SIG-M5 (cell line): Measurements from ENCODE around the gene CTNNA2.

Source experiments
- DNase-seq: peaks from one replicate; lab custom pipeline; 2025; lab: John Stamatoyannopoulos, UW

The CTNNA2 gene

DNA sequence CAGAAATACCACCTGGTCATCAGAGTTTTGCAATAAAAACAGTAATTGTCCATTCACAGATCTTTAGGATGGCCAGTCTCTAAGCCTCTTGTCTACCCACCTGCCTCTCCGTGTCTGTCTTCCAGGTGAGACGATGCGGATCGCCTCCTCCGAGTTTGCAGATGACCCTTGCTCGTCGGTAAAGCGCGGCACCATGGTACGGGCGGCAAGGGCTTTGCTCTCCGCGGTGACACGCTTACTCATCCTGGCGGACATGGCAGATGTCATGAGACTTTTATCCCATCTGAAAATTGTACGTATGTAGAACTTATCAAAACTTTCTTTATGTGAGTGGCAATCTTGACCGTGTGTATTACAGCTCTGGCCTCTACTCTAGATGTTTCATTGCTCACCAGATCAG lies 345.0 kb downstream of the CTNNA2 start:
- DNase-seq: no peak

DNA sequence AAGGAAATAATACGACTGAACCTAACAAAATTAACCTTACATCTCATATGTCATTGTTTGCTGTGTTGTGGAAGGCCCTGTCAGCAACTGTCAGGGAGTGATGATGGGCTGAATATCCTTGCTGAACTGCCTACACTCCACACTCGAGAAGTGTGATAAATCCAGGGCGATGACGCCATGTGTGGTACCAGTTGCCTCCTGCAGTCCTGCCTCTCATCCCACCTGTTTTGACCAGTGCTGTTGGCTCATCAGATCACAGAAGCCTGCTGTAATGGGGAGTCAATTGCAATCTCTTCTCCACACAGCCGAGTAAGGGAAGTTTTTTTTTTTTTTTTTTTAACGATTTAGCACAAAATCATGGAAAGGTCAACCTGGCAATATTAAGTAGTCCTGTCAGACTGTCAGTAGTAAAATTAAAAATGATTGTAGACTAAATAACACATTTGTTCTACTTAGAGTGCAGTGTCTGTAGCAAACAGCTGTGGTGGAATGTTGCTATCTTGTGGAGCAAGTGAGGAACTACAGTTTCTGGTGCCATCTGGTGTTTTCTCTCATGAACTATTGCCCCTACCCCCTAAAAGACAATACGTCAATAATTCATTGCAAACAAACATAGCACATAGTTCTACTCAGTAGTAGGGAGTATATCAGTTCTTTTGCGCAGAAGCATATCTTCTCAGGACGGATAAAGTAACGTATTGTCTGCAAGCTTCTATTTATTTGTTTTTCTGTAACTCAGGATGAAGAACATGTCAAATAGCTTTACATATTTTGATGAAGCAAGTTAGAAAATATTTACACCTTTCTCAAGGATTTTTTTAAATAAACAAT lies 347.6 kb downstream of the CTNNA2 start:
- no peak for DNase-seq

DNA sequence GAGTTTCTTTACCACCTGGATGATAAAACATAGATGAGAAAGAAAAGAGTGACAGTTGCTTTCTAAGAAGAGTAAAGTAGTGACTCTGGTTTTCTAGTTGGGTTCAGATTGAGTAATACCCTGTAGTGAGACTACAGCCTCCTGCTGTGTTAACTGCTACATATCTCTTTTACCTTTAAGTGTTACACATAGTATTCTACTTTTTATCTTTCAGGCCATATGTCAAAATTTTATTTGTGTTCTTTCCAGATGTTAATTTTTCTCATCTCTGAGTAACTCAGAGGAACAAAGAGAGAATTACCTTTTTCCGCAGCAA lies 348.2 kb downstream of the CTNNA2 start:
- no peak for DNase-seq

DNA sequence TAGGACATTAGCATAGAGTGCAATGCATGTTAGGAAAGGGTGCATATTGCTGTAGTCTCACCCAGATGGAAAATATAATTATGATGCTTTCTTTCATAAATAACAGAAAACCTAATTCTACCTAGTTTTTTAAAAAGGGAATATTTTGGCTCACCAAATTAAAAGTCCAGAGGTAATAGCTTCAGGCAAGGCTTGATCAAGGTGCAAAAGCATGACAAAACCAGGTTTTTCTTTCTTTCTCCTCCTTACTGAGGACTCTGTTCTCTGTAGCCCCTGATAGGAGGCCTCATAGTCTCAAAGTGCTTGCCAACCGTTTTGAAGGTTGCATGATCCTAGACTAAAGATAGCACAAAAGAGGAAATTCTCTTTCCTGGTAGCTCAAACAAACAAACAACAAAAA lies 349.9 kb downstream of the CTNNA2 start:
- no peak for DNase-seq

DNA sequence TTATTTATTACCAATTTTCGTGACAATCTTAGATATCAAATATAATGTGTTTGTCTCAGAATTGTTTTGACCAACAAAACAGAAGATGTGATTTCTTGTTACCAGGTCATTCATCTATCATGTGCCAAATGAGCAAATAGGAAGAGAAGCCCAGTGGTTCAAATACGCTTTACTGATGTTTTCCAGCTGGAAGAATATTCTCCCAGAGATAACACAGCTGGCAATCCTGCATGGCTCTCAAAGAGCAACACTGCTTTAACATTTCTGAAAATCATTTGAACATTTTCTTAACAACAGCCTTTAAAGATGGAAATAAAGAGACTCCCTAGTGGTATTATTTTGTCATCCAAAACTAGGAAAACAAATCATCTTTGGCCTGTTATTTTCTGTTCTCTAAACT lies 359.8 kb downstream of the CTNNA2 start:
- DNase-seq: no peak

DNA sequence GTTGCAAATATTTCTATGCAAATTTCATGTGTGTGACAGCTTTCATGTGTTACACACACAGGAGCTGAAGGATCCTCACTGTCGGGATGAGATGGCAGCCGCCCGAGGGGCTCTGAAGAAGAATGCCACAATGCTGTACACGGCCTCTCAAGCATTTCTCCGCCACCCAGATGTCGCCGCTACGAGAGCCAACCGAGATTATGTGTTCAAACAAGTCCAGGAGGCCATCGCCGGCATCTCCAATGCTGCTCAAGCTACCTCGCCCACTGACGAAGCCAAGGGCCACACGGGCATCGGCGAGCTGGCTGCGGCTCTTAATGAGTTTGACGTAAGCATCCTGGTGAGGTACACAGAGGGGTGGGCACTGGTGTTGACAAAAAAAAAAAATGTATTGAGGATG lies 361.2 kb downstream of the CTNNA2 start:
- no peak for DNase-seq

DNA sequence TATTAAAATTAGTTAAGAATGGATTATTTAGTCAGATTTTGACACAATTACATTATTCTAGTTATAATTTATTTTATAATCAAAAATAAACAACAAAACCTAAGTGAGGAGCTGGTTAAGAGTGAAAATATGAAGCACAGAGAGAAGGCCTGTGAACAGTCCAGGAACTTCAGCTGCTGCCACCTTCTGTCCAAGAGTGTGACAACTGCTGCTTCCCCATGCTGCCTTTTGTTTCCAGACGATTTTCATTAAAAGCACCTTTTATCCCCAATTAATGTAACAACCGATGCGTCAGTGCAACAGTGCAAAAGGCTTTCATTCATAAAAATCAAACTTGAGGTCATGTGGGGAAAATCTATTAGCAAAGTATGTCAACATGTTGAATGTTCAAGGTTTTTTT lies 363.6 kb downstream of the CTNNA2 start:
- DNase-seq: no peak

DNA sequence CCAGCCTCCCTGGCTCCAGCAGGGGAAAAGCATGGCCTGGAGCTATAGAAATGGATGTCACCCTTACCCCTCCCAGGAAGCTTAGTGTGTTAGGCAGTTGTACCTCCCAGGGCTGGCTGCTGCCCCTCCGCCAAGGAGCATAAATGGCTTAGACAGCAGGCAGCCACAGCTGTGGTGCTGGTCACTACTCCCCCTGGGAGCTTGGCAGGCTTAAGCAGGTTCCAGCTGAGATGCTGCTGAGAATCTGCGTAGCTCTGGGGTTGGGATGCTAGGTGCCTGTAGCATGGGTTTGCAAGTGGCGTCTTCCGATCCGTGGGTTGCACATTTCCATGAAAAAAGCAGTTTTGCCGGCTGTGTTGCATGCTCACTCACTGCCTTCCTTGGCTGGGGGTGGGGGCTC lies 369.7 kb downstream of the CTNNA2 start:
- DNase-seq: no peak

DNA sequence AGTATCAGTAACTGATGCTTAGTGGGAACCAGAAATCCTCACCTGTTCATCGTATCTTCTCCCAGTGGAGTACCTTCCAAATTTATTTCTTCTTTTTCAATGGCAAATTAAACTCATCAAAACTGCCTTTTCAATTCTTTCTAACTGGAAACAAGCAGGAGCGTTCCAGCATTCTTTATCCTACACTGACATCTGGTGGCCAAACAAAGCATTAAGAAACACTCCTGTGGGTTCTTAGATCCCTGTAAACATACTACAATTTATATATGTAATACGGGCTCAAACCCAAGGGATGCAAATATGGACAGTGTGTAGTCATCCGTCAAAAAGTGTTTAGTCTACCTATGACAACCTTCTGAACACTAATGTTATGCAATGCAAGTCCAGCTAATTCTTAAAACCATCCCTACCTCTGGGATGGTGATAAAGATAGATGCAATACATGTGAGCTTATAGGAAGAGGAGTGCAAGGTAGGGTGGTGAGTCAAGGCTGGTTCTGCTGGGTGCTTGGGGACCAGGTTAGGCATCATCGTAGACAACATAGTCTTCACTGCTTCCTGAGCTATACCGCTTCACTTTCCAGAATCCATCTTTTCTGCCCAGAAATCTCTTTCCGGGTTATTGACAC lies 375.0 kb downstream of the CTNNA2 start:
- no peak for DNase-seq

DNA sequence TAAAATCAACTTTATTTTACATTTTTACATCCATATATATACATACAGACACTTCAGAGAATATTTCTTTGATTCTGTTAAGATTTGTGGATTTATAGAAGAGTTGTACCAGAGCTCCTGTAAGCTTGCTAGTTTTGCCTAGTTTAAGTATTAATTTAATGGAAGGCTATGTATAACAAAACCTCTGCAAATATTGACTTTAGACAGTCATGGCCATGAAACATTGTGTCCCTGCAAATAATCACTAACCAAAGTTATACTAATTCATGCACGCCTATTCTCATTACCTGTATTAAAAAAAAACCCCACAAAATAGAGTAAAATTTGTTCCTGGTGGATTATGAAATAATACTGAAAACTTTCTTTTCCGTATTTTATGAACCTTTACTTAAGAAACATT lies 379.3 kb downstream of the CTNNA2 start:
- DNase-seq: no peak

DNA sequence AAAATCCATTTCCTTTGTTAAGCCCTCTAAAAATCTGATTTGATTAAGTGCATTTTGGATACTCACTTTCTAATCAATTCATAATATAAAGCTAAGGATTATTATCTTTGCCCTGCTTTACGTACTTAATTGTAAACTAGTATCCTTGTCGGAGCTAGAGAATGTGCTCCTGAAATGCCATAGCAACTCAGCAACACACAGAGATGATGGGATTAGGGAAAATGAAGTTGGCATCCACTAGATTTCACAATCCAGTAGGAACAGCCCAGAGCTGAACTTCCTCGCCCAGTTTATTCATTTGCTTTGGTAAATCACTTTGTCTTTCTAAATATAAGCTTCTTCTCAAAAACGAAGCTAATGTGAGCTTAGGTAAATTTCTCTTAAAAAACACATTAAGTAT lies 386.3 kb downstream of the CTNNA2 start:
- DNase-seq: no peak

DNA sequence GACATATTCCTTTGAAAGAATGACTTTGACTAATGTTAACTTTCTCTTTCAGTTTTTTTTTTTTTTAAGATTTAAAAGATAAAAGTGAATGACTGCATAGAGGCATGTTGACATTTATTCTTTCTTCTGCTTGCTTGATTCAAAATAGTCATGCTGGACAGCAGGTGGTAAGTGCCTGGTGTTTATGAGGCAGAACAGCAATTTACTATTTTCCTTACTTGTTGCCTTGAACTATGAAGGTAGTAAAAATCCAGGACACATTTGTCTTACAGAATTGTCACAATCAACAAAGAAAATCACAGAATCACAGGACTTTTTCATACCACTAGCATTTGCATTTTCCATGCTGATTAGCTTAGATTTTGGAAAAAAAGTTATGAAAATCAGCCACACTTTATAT lies 388.3 kb downstream of the CTNNA2 start:
- no peak for DNase-seq

DNA sequence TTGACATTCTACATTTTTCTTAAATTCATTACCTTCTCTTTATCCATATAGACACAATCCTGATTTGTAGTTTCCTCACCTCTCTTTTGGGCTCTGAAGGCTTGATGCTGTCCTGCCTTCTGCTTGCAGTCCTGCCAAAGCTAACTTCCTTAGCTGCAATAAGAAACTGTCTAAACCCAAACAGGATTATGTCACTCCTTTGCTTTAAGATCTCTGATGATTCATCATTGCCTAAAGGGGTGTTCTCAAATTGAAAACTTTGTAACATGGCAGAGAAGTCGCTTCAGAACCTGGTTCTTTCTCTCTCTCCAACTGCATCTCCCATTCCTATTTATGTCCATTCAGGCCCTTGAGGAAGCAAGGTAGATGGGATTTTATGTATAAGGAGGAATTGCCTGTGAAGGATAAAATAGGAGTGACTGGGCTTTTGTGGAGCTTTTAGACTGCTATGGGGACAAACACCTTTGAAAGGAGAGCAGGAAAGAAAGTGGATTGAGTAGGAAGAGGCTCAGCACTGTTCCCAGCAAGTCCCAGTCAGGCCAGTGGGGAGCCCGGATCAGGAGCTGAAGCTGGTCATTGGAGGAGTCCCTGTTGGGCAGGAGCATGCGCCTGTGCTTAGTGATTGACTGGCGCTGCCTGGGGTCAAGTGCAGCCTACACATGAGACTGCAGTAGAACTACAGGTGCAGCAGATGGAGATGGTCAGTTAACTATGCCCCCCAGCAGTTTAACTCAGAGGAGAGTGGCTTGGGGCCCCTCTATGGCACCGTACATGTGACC lies 390.6 kb downstream of the CTNNA2 start:
- no peak for DNase-seq

DNA sequence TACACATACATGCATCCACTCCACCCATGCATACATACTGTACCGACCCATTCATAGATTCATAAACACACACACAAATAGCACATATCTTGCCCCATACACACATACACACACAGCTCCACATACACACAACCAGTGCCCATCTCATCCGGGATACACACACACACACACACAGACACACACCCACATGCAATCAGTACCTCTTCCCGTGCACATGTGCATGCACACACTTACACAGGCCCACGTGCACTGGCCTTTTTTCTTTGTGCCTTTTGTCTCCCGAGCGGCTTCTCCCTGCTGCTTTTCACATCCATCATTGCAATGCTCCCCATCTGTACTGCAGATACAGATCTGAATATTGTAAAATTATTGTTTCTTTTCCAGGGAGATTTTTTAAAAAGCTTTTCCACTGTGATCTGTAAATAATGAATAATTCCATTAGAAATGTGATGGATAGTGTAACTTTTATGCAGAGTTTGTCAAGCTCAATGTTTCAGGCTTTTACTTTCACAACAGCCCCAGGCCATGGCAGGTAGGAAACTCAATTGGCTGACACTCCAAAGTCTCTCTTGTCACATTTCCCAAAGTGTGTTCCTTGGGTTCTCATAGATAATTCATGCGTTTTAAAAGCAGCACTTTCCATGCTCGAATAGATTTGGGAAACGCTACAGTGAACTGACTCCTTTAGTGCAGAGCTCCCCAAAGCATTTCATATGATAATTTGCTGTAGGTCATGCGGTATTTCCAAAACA lies 393.5 kb downstream of the CTNNA2 start:
- DNase-seq: no peak

DNA sequence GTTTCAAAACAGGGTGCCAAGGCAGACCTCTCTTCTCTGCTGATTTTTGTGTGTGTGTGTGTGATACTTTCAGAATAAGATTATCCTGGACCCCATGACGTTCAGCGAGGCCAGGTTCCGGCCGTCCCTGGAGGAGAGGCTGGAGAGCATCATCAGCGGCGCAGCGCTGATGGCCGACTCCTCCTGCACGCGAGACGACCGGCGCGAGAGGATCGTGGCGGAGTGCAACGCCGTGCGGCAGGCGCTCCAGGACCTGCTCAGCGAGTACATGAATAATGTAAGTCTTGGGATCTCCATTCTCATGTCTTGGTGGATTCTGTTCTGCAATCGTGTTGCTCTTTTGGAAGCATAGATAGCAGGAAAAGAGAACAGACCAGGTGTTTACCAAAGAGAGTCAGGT lies 396.7 kb downstream of the CTNNA2 start:
- DNase-seq: no peak

DNA sequence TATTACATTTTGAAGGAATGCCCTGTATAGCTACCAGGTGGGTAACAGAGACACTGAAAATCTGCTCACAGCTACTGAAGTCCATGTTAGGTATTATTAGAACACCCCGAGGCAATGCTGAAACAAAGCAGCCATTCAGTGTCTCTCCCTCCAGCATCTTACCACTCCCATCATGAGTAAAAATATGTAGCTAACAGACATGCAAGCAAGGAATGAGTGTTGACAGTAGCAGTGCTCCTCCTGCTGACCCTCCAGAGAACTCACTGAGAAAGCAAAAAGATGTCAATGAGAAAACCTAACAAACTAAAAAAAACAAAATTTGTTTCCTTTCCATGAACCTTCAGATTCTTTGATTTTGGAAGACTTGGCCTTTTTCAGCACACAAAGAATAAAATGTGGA lies 397.8 kb downstream of the CTNNA2 start:
- no peak for DNase-seq

DNA sequence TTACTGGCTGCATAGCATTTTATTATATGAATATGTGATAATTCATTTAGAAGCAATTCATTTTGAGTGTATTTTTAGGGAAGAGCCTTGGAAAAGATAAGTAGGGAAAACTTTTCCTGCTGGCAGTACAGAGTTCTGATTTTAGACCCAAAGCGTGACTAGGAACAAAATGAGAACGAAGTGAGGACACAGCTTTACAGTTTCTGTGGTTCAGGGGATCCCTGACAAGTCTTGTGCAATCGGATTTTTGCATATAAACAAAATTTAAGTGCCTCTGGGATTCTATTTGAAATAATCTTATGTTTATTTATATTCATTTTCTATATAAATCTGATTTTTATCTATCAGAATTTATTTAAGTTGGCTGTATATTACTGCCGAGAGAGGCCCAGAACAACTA lies 402.6 kb downstream of the CTNNA2 start:
- DNase-seq: no peak

DNA sequence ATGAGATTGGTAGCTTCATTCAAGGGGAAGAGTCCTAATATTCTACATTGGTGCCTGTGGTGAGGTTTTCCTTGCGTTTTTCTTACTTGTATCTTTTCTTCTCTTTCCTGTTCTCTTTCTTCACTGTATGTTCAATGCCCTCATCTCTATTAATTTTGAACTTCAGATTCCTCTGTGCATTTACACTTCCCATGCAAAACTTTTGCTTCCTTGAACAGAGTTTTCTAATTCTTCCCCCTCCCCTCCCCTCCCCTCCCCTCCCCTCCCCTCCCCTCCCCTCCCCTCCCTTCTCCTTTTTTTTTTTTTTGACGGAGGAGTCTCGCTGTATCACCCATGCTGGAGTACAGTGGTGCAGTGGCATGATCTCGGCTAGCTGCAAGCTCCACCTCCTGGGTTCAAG lies 403.4 kb downstream of the CTNNA2 start:
- no peak for DNase-seq

DNA sequence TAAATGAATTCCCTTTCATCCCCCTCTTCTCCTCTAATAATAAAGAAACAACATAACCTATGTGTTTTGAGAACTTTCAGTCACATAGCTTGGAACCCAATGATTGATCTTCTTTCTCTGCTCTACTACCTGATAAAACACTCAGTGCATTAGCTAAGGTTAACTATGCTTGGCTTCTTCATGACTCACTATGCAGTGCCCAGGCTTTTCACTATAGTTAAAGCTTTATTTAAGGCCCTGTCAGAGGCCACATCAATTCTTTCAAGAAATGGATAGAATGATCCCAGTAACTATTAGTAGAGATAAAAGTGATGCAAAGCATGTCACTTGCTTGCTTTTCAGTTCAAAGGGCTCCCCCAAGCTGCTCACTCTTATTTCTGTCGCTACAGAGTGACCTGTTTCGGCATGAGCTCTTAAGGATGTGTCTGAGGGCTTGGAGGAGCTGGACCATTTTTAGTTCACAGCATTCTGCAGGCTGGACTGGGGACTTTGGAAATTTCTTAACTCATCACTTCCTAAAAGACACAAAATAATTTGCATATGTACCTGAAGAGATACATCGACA lies 407.7 kb downstream of the CTNNA2 start:
- no peak for DNase-seq

DNA sequence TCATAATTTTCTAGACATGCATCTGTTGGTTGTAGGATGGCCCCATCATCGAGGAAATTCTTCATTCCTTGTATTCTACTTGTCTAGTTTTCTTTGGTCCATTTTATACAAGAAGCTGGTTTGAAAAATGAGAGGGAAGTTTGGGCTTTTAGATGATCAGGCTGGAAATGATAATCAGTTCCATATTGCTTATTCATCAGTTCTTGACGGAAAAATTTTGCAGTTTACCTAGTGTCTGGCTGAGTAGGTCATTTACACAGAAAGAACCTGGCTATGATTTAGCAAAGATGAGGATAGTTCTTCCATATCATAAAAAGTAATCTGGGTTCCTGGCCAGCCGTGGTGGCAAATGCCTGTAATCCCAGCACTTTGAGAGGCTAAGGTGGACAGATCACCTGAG lies 416.8 kb downstream of the CTNNA2 start:
- DNase-seq: no peak

DNA sequence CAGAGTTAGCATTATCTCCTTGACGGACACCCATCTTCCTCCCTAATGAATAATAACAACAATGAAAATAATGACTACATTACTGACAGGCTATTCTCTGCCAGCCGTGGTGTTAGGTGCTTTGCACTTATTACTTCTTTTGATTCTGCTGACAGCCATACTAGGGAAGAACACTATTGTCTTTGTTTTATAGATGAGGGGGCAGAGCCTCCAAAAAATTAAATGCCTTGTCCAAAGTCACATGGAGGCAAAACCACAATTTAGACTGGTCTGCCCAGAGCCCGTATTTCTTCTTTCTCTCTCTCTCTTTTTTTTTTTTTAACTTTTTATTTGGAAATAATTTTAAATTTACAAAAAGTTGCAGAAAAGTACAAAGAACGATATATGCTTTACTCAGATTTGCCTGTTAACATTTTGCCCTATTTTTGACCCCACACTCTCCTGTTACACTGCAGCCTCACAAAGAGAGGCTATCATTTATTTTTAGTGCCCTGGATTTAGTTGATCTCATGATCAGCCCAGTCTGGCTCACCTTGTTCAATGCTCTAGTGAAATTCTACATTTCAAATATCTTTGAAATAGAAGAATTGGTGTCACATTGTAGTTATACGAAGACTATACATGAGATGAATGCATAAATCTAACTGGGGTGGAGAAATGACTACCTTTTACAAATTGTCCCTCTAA lies 422.3 kb downstream of the CTNNA2 start:
- DNase-seq: no peak
